Astrocyte (in vitro differentiated cells and primary cell): ENCODE measurements around the gene CCDC85A.

Source experiments
- CTCF ChIP-seq: IDR thresholded peaks from 2 replicates; pipeline ENCODE4 v1.5.1; 2011; ENCODE audit warnings: low read depth, mild to moderate bottlenecking, inconsistent platforms, low read length, moderate library complexity; ENCODE audit not compliant: insufficient read depth
- EZH2 ChIP-seq: IDR thresholded peaks from 2 replicates; pipeline ENCODE4 v1.6.1; 2012; ENCODE audit warnings: mild to moderate bottlenecking, low read length, inconsistent platforms; ENCODE audit not compliant: insufficient read depth

- TF ChIP-seq CTCF: no peak
- no peak for TF ChIP-seq EZH2
Observed at GRCh38 chr2:56357655-56358295, 174.0 kb downstream of the CCDC85A start.
